Suprapubic skin (tissue), 4 donors: ENCODE measurements around the gene AVPR1B. TPM values are rescaled to one million over a fixed set of nuclear protein-coding genes. Genes with fewer than 3 reads are reported as not detected.

Experiments
- DNase-seq, 2 donors: peaks; one replicate each; pipeline ENCODE4 v3.0.0-alpha.2; 2019; ENCODE audit warnings: low spot score in 2 of 2
- H3K27ac ChIP-seq: fragments of 200-600 bp; sonication (generic); one replicate; pipeline ENCODE4 v1.5.1; 2019
- H3K27me3 ChIP-seq: fragments of 200-600 bp; sonication (generic); one replicate; pipeline ENCODE4 v1.5.1; 2019
- H3K36me3 ChIP-seq: fragments of 200-600 bp; sonication (generic); one replicate; pipeline ENCODE4 v1.5.1; 2019
- H3K4me1 ChIP-seq: fragments of 200-600 bp; sonication (generic); one replicate; pipeline ENCODE4 v1.5.1; 2019
- H3K4me3 ChIP-seq: fragments of 200-600 bp; sonication (generic); one replicate; pipeline ENCODE4 v1.5.1; 2019; ENCODE audit warnings: mild to moderate bottlenecking
- H3K9me3 ChIP-seq: fragments of 200-600 bp; sonication (generic); one replicate; pipeline ENCODE4 v1.5.1; 2019
- CTCF ChIP-seq, 2 donors: fragments of 200-600 bp in 1 of 2; fragments of 450-650 bp in 1 of 2; sonication (generic) in 1 of 2; IDR thresholded peaks; one replicate each; pipeline ENCODE4 v1.5.1; 2016 to 2019; ENCODE audit warnings: antibody characterized with exemption in 2 of 2, mild to moderate bottlenecking in 1 of 2, moderate library complexity in 1 of 2
- EP300 ChIP-seq: sonication (generic); formaldehyde crosslinking; IDR thresholded peaks from one replicate; pipeline ENCODE4 v1.6.1; 2017; ENCODE audit warnings: antibody characterized with exemption
- POLR2A ChIP-seq, 2 donors: fragments of 450-650 bp; IDR thresholded peaks; one replicate each; pipeline ENCODE4 v1.6.1; 2017; ENCODE audit warnings: antibody characterized with exemption in 2 of 2, mild to moderate bottlenecking in 2 of 2, moderate library complexity in 2 of 2
- POLR2AphosphoS5 ChIP-seq, 3 donors: sonication (generic); formaldehyde crosslinking; IDR thresholded peaks; one replicate each; pipeline ENCODE4 v1.6.1; 2017; ENCODE audit warnings: antibody characterized with exemption in 3 of 3
- WGBS: methylation state at CpG from one replicate; pipeline ENCODE4 v1.1.5; 2018; 5-methylcytosine and 5-hydroxymethylcytosine counted together
- total RNA-seq, 4 donors: library from RNA; depleted of rRNA; stranded (reverse); fragments of >200 nt; gene quantifications; one replicate each; pipeline ENCODE4 v1.1.0, GENCODE V29; 2016

The AVPR1B gene
- total RNA-seq, 4 donors from 2014 or later, result not detected

- Histone ChIP-seq H3K4me3 (no peak overlapping the region), H3K27me3 (no peaks in the 10 kb centered on the region), H3K4me1 (peaks cover 15% of the 10 kb centered on the region), H3K27ac (no peak overlapping the region), H3K36me3 (no peaks in the 10 kb centered on the region), H3K9me3 (no peaks in the 10 kb centered on the region)
- TF ChIP-seq POLR2AphosphoS5 (IDR thresholded peaks at IDR 0.05), result no peak
- no peak for TF ChIP-seq POLR2A (IDR thresholded peaks at IDR 0.05)
- no peak for TF ChIP-seq EP300
- no peak for TF ChIP-seq CTCF (IDR thresholded peaks at IDR 0.05)
- WGBS, result 81% methylated on average over 2 of the region's 2 CpGs
- DNase-seq, result no peak
Measured at GRCh38 chr1:206108635-206109034, 8.6 kb downstream of the AVPR1B start.

- peaks cover 5% of the 10 kb centered on the region for H3K4me1 ChIP-seq
- H3K36me3 ChIP-seq, result no peaks in the 10 kb centered on the region
- TF ChIP-seq POLR2AphosphoS5 (IDR thresholded peaks at IDR 0.05), result no peak
- no peak for TF ChIP-seq EP300
- 67% methylated on average over 7 of the region's 7 CpGs for WGBS
- no peaks in the 10 kb centered on the region for H3K27me3 ChIP-seq
- no peak overlapping the region for H3K4me3 ChIP-seq
- no peak overlapping the region for H3K27ac ChIP-seq
- no peak for DNase-seq
- H3K9me3 ChIP-seq, result no peaks in the 10 kb centered on the region
Measured at GRCh38 chr1:206107168-206107544, 10.0 kb downstream of the AVPR1B start.

DNA sequence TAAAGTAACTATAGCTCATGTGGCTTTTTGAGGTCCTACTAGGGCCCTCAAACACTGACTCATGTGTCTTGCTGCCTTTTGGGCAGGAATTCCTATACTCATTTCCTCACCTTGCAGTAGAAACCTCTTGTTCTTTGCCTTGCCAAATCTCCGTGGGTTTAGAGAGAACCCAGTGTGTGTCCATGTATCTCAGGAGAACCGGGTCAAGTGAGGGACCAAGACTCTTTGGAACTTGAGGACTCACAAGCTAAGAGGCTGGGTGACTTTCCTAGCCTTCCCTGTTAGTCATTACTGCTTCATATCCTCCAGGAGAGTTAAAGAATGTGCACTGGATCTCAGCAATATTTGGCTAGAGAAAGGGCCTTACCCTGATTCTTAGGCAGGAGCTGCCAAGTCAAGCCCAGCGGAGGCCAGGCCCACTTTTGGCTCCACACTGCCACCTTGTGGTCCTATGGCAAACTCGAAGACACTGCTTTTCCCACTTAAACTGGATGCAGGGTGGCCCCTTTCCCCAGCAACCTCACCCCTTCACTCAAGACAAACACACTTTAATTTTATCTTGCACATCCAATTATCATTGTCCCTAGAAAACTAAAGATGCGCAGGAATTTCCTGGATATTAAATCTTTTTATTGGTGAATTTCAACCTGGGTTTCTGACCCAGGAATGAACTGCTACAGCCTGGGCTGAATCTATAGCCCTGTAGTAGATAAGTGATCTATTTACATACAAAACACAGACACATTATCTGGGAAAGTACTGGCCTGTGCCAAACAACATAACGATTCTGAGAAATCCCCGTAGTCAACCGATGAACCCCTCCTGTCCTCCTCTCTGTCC is 10.6 kb downstream of the AVPR1B start:
- Histone ChIP-seq H3K36me3 (no peaks in the 10 kb centered on the region), H3K27ac (no peak overlapping the region), H3K4me1 (peaks cover 5% of the 10 kb centered on the region), H3K4me3 (no peak overlapping the region), H3K27me3 (no peaks in the 10 kb centered on the region), H3K9me3 (no peaks in the 10 kb centered on the region)
- DNase-seq, result peak; percentile 89 to 91
- 40% methylated on average over 8 of the region's 8 CpGs for WGBS
- no peak for TF ChIP-seq POLR2AphosphoS5 (IDR thresholded peaks at IDR 0.05)
- TF ChIP-seq EP300, result no peak
- peak; percentile 78 to 81 for TF ChIP-seq CTCF (IDR thresholded peaks at IDR 0.05)

GRCh38 chr1:206105464-206105995 is 11.7 kb downstream of the AVPR1B start:
- Histone ChIP-seq H3K36me3 (no peaks in the 10 kb centered on the region), H3K4me1 (peaks cover 5% of the 10 kb centered on the region), H3K9me3 (no peaks in the 10 kb centered on the region), H3K4me3 (no peak overlapping the region), H3K27me3 (no peaks in the 10 kb centered on the region), H3K27ac (no peak overlapping the region)
- DNase-seq, result no peak
- 67% methylated on average over 4 of the region's 4 CpGs for WGBS
- no peak for TF ChIP-seq EP300
- TF ChIP-seq POLR2AphosphoS5 (IDR thresholded peaks at IDR 0.05), result no peak
- no peak for TF ChIP-seq CTCF (IDR thresholded peaks at IDR 0.05)
- no peak for TF ChIP-seq POLR2A (IDR thresholded peaks at IDR 0.05)

- H3K36me3 ChIP-seq, result no peaks in the 10 kb centered on the region
- TF ChIP-seq EP300 (no peak), CTCF (IDR thresholded peaks at IDR 0.05) (no peak), POLR2AphosphoS5 (IDR thresholded peaks at IDR 0.05) (no peak), POLR2A (IDR thresholded peaks at IDR 0.05) (no peak)
- no peak for DNase-seq
- H3K27me3 ChIP-seq, result no peaks in the 10 kb centered on the region
- H3K9me3 ChIP-seq, result no peaks in the 10 kb centered on the region
- 93% methylated on average over 10 of the region's 10 CpGs for WGBS
- no peak overlapping the region for H3K4me3 ChIP-seq
- H3K4me1 ChIP-seq, result peaks cover 8% of the 10 kb centered on the region
- no peak overlapping the region for H3K27ac ChIP-seq
Measured at GRCh38 chr1:206103979-206104378, 13.2 kb downstream of the AVPR1B start.
